HG03025 (cell line): ENCODE measurements around the gene RIMKLB.
"Not testable (repeated sequence)": the region's sequence is repeated elsewhere in the genome, so short reads cannot be mapped to it uniquely, and the experiment has no call there.

Experiments used
- ATAC-seq: cut with Tn5 transposase; IDR thresholded peaks from one replicate; pipeline ENCODE4 v1.9.1; 2021; ENCODE audit warnings: mild to moderate bottlenecking, moderate library complexity; ENCODE audit not compliant: unreplicated experiment, low FRiP score

Gene RIMKLB

DNA sequence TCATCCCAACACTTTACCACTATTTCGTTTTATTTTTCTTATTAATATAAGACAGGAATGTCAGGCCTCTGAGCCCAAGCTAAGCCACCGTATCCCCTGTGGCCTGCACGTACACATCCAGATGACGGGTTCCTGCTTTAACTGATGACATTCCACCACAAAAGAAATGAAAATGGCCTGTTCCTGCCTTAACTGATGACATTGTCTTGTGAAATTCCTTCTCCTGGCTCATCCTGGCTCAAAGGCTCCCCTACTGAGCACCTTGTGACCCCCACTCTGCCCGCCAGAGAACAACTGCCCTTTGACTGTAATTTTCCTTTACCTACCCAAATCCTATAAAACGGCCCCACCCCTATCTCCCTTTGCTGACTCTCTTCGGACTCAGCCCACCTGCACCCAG lies 112.3 kb downstream of the RIMKLB start:
- not testable (repeated sequence) for ATAC-seq

DNA sequence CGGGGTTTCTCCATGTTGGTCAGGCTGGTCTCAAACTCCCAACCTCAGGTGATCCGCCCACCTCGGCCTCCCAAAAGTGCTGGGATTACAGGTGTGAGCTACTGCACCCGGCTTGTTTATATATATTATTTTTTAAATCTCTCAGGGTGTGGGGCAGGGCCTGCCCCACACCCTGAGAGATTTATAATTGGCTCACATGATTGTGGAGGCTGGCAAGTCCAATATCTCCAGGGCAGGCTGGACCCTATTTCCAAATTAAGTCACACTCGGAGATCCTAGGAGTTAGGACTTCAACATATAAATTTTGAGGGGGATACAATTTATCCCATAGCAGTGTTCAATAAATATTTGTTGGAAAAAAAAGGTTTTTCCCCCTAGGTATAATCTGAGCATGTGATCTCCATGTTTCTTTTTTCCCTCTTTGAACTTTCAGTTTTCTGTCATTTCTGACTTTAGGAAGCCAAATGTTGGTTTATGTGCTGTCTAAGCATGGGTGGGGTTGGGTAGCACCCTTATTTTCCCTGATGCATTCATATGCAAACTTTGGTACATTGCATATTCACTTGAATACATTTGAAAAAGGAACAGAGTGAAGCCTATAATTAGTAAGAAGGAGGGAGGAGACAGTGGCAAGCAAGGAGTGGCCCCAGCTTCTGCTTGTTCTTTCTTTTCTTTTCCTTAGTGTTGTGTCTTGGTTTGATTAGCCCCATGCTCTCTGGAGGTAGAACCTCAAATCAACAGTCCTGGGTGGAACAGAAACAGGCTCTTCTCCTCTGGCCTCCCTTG lies 116.0 kb downstream of the RIMKLB start:
- ATAC-seq, result no peak

DNA sequence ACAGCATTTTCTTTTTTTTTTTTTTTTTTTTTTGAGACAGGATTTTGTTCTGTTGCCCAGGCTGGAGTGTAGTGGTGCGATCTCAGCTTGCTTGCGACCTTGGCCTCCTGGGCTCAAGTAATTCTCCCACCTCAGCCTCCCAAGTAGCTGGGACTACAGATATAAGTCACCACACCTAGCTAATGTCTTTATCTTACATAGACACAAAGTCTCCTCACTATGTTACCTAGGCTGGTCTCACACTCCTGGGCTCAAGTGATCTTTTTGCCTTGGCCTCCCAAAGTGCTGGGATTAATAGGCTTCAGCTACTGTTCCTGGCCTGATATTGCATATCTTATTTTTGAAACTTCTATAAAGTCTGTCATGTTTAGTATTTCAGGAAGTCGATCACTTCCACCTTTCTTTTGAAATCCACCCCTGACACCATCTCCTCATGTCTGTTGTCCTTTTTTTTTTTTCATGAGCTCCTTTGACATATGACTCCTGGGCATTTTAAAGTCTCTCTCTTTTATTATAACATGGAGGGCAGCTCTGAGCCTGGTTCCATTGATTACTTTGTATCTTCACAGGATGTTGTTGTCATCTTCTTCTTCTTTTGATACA lies 118.8 kb downstream of the RIMKLB start:
- ATAC-seq, result no peak

DNA sequence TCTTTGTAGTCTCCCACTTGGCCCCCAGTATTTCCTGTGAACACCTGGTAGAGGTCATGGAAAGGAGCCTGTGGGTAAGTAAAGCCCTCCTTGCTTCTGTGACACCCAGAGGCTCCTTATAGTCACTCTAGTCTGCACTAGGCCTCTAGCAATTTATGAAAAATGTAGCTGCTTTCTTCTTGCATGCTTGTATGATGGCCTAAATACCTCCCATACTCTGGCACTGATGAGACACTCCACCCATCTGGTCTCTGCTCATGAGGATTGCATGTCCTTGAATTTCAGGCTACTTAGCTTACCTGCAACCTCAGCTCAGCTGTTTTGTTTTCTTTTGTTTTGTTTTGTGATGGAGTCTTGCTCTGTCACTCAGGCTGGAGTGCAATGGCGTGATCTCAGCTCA lies 120.1 kb downstream of the RIMKLB start:
- no peak for ATAC-seq

DNA sequence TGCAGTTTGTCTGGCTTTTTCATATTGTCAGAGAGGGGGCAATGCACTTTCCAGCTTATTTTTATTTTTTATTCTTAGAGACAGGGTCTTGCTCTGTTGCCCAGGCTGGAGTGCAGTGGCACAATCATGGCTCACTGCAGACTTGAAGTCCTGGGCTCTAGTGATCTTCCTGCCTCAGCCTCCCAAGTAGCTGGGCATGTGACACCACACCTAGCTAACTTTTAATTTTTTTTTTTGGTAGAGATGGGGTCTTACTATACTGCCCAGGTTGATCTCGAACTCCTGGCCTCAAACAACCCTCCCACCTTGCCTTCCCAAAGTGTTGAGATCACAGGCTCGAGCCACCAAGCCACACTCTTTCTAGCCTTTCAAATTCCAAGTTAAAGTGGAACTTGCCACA lies 120.7 kb downstream of the RIMKLB start:
- ATAC-seq, result no peak

DNA sequence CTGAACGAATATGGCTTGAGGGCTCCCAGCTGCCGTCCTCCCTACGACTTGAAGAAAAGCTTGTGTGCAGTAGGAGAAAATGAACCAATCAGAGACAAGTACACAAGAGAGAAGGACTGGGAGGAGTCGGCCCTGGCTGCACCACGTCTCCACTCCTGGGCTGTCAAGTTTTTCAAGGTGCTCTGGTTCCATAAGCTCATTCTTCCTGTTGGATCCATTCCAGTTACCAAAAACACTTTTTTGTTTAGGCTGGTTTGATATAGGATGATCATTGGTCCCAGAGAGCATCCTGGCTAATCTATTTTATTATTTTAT lies 121.8 kb downstream of the RIMKLB start:
- ATAC-seq, result no peak

DNA sequence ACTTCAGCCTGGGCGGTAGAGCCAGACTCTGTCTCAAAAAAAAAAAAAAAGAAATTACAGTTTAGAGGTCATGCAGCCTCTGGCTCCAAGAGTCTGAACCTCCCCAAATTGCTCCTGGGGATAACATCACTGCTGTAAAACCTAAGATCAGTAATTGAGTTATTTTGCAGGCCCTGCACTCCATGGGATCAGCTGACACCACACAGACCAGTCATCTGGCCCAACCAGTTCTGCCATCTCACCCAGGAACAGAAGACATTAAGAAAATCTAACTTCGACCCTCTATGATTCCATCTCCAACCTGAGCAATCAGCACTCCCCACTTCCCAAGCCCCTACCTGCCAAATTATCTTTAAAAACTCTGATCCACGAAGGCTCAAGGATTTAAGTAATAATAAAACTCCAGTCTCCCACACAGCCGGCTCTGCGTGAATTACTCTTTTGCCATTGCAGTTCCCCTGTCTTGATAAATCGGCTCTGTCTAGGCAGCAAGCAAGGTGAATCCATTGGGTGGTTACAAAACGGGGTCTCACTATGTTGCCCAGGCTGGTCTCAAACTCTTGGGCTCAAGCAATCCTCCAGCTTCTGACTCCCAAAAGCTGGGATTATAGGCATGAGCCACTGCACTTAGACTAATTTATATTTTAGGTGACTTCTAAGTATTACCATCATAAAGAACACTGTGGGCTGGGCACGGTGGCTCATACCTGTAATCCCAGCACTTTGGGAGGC lies 123.1 kb downstream of the RIMKLB start:
- not testable (repeated sequence) for ATAC-seq

DNA sequence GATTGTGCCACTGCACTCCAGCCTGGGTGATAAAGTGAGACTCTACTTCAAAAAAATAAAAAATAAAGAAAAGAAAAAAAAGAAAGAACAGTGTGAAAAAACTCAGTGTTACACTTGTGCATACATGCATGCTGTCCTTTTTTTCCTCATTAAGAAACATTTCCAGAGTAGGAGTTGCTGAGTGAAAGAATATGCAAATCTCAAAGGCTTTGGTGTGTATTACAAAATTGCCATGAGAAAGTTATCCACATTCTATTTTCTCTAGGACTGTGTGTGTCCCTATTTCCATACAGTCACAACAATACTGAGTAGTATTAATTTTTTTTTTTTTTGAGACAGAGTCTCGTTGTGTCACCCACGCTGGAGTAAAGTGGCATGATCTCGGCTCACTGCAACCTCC lies 123.8 kb downstream of the RIMKLB start:
- no peak for ATAC-seq

DNA sequence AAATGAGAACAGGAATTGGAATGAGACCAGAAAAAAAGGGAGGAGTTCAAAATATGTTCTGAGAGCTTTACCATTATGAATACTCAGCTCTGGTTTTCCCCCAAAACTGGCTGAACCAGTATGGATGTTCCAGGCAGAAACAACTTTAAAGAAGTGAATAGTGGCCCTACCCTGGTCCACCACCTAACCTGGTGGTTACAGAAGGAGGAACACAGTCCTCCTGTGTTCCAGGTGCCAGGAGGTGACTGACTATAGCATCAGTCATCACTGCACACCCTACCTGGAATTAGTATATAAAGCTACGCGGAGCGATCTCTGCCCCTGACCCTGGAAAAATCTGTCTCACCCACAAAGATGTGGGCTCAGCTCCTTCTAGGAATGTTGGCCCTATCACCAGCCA lies 124.5 kb downstream of the RIMKLB start, which contains the start of gene A2ML1:
Gene A2ML1, plus strand, starts transcription at position 324 of the 400 bp plus-strand sequence. Its CDS starts 31 bp downstream, at position 355.
- ATAC-seq, result no peak

DNA sequence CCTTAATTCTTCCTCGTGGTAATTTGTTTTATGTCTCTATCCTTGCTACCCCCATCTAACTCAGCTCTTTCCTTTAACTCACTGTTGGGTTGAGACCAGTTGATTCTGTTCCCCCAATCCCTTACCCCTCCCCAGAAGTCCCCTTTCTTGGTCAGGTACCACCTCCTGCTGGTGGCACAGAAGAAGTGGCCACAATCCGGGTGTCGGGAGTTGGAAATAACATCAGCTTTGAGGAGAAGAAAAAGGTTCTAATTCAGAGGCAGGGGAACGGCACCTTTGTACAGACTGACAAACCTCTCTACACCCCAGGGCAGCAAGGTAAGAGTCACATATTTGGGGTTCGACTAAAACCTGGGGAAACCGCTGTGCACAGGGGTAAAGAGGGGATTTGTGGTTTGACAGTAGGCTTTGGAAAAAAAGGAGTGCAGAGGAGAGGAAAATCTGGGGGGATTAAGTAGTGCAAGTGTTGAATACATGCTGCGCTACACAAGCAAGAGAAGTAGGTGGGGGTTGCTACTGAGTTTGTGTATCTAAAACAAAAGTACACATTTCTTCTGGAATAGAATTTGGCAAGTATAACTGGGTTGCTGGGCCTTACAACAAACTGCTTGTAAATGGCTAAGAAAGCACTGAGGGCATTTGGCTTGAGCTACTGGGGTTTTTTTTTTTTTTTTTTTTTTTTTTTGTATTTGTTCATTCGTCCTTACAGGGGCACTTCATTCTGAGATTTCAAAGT lies 125.9 kb downstream of the RIMKLB start:
- ATAC-seq, result no peak

DNA sequence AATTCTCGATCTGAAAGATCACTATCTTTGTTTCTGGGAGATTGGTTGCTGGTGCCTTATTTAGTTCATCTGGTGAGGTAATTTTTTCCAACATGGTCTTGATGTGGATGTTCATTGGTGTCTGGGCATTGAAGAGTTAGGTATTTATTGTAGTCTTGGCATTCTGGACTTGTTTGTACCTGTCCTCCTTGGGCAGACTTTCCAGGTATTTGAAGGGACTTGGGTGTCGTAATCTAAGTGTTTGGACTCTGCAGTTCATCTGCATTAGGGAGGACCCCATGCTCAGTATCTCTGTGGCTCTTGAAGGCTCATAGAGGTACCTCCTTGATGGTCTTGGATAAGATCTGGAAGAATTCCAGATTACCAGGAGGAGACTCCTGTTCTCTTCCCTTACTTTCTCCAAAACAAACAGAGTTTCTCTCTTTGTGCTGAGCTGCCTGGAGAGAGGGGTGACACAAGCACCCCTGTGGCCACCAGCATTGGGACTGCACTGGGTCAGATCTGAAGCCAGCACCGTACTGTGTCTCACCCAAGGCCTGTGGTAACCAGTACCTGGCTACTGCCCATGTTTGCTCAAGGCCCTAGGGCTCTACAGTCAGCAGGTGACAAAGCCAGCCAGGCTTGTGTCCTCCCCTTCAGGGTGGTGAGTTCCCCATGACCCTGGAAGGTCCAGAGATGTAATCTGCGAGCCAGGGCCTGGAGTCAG lies 129.9 kb downstream of the RIMKLB start:
- ATAC-seq, result no peak

DNA sequence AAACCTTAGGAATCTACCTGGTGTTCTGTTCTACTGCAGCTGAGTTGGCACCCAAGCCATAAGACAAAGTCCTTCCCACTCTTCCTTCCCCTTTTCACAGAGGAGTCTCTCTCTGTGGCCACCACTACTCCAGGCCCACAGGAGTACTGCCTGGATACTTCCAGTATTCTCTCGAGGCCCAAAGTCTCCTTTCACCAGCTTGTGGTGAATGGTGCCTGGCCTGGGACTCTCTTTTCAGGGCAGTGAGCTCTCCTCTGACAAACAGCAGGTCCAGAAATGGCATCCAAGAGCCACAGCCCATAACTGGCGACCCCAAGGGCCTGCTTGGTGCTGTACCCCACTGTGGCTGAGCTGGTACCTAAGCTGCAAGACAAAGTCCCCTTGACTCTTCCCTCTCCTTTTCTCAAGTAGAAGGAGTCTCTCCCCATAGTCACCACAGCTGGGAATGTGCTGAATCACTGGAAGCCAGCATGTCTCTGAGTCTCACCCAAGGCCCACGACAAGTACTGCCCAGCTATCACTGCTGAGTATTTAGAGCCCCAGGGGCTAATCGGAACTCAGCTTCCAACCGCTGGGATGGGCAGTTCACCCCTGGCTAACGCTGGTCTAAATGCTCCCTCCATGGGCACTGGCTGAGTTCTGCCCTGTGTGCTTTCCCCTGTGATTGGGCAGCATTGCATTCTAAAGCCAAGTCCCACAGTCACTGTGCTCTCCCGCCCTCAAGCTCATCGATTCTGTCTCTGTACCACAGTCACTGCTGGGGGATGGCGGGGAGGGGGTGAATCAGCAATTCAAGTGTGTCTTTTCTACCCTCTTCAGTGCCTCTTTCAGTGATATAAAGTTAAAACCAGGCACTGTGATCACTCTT lies 130.7 kb downstream of the RIMKLB start:
- ATAC-seq, result no peak

DNA sequence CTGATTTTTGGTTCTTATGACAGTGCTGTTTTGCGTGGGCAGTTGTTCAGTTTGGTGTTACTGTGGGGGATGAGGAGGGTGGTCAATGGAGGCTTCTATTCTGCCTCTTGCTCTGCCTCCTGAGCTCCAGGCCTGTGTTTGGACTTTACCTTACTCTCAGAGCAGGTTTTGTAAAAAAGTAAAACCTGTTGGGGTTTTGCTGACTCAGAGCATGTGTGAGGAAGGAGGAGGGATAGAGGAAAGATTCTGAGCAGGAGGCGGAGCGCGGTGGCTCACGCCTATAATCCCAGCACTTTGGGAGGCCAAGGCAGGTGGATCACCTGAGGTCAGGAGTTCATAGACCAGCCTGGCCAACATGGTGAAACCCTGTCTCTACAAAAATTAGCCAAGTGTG lies 131.3 kb downstream of the RIMKLB start:
- no peak for ATAC-seq

DNA sequence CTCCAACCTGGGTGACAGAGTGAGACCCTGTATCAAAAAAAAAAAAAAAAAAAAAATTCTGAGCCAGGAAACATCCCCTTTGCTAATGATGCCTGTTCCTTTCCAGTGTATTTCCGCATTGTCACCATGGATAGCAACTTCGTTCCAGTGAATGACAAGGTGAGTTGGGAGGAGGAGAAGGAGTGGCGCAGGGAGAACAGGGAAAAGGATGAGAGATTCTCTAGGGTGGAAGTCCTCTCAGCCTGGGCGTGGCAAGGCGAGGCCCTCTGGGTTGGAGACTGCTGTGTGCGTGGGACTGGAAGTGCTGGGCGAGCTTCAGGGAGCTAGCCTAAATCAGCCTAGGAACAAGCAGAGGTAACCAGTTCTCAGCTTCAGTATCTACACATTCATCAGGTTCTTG lies 131.8 kb downstream of the RIMKLB start:
- ATAC-seq, result no peak

DNA sequence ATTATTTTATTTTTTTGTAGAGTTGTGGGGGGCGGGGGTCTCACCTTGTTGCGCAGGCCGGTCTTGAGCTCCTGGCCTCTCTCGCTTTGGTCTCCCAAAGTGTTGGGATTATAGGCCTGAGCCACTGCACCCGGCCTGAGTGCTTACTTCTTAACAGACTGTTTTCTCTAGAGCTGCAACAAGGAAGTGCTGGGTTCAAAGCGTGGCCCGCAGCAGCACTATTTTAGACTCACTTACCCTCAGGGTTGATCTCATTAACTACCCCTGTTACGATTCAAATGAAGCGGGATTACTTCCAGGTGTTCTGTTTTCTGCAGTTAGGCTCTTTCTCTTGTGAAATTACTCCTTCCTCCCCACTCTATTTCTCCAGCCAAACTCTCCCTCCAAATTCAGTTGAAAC lies 133.3 kb downstream of the RIMKLB start:
- ATAC-seq, result no peak

DNA sequence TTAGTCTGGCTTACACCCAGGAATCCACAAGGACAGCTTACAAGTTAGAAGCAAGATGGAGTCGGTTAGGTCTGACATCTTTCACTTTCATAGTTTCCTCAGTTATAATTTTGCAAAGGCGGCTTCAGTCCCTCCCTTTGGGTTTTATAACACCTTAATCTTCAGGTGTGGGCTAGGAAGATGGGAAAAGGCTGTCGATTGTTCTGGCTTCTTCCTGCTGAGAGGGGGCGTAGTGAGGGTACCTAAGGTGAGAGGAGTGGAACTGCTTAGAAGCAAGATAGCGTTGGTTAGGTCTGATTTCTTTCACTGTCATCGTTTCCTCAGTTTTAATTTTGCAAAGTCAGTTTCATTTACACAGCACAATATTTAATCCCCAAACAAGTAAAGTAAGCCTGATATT lies 134.7 kb downstream of the RIMKLB start:
- no peak for ATAC-seq
